ENCODE data around the gene GPR42. TPM values are rescaled to one million over a fixed set of nuclear protein-coding genes. Genes with fewer than 3 reads are reported as not detected.

The GPR42 gene
- total and polyA plus RNA-seq, 12 donors: not detected

GRCh38 chr19:35417713-35418534 lies 47.1 kb downstream of the GPR42 start:
- TF ChIP-seq CTCF (IDR thresholded peaks at IDR 0.05) (no peak), POLR2A (IDR thresholded peaks at IDR 0.05) (no peak)
- no peaks in the 10 kb centered on the region for H3K4me1 ChIP-seq (replicated peaks in 1 of 2)
- no peak overlapping the region for H3K4me3 ChIP-seq
- H3K36me3 ChIP-seq (replicated peaks in 1 of 2): no peaks in the 10 kb centered on the region
- H3K27ac ChIP-seq: no peak overlapping the region
- DNase-seq: no peak
- intact Hi-C loops (cut with DNase I): no loop called here
- WGBS, 4 donors: 54 to 82% (median 75%) methylated on average over 7 of the region's 7 CpGs
- no peaks in the 10 kb centered on the region for H3K9me3 ChIP-seq (replicated peaks in 1 of 3)
- peaks cover 16% of the 10 kb centered on the region for H3K27me3 ChIP-seq

- intact Hi-C loops (cut with DNase I): no loop called here
- H3K27me3 ChIP-seq: peaks cover 12% of the 10 kb centered on the region
- 83 to 94% (median 87%) methylated on average over 3 of the region's 3 CpGs for WGBS, 4 donors
- no peaks in the 10 kb centered on the region for H3K9me3 ChIP-seq (replicated peaks in 1 of 3)
- H3K4me3 ChIP-seq: no peak overlapping the region
- no peaks in the 10 kb centered on the region for H3K36me3 ChIP-seq (replicated peaks in 1 of 2)
- TF ChIP-seq CTCF (IDR thresholded peaks at IDR 0.05) (no peak), POLR2A (IDR thresholded peaks at IDR 0.05) (no peak)
- no peak for DNase-seq
- no peak overlapping the region for H3K27ac ChIP-seq
- H3K4me1 ChIP-seq (replicated peaks in 1 of 2): no peaks in the 10 kb centered on the region
Observed at GRCh38 chr19:35419046-35419445, 48.2 kb downstream of the GPR42 start.

- intact Hi-C loops (cut with DNase I): no loop called here
- H3K27me3 ChIP-seq: peaks cover 12% of the 10 kb centered on the region
- no peak for TF ChIP-seq POLR2A (IDR thresholded peaks at IDR 0.05)
- DNase-seq: no peak
- H3K9me3 ChIP-seq (replicated peaks in 1 of 3): no peaks in the 10 kb centered on the region
- 67 to 85% (median 82%) methylated on average over 5 of the region's 5 CpGs for WGBS, 4 donors
- no peaks in the 10 kb centered on the region for H3K4me1 ChIP-seq (replicated peaks in 1 of 2)
- H3K36me3 ChIP-seq (replicated peaks in 1 of 2): no peaks in the 10 kb centered on the region
- H3K4me3 ChIP-seq: no peak overlapping the region
- H3K27ac ChIP-seq: no peak overlapping the region
Observed at GRCh38 chr19:35419805-35420204, 48.9 kb downstream of the GPR42 start.

- WGBS, 4 donors: 46 to 78% (median 73%) methylated on average over 2 to 11 of the region's 11 CpGs
- Histone ChIP-seq H3K4me3 (no peak overlapping the region), H3K36me3 (replicated peaks in 1 of 2) (no peaks in the 10 kb centered on the region), H3K4me1 (replicated peaks in 1 of 2) (no peaks in the 10 kb centered on the region), H3K27me3 (peaks cover 2% of the 10 kb centered on the region), H3K9me3 (replicated peaks in 1 of 3) (no peaks in the 10 kb centered on the region), H3K27ac (no peak overlapping the region)
- TF ChIP-seq POLR2A (IDR thresholded peaks at IDR 0.05) (no peak), CTCF (IDR thresholded peaks at IDR 0.05) (no peak)
- intact Hi-C loops (cut with DNase I): no loop called here
- DNase-seq: no peak
Observed at GRCh38 chr19:35421362-35421761, 50.5 kb downstream of the GPR42 start.

Small RNA genes lying within 50 kb of the gene (microRNA-seq; reads per million reads assigned to microRNA genes)
- gene MIR5196: 0 to 0.85 (median 0.38) reads per million in 3 donors

Small RNA genes lying within 50 kb of the gene (small RNA-seq; reads per million reads assigned to genes)
- 0 reads per million in 2 donors for gene RN7SL491P

Other genes with a start within 250 kb of the GPR42 start
- gene LGI4, start 236.0 kb upstream of the GPR42 start, total RNA-seq: 1 to 10 TPM in 6 of 9 donors, under 1 TPM in 3; 0.17 to 4.4 (median 1.0) TPM
- 10 to 100 TPM in 2 of 3 donors, 1 to 10 TPM in 1; 1.8 to 22.4 (median 19.5) TPM for gene LGI4, start 236.0 kb upstream of the GPR42 start, polyA plus RNA-seq
- gene FXYD1, start 232.2 kb upstream of the GPR42 start, total RNA-seq: 10 to 100 TPM in 3 of 9 donors, 1 to 10 TPM in 5, not detected in 1; 2.0 to 16.1 (median 6.6) TPM
- gene FXYD1, start 232.2 kb upstream of the GPR42 start, polyA plus RNA-seq: 10 to 100 TPM in 2 of 3 donors, 1 to 10 TPM in 1; 5.5 to 58.6 (median 45.7) TPM
- gene FXYD7, start 227.8 kb upstream of the GPR42 start, total RNA-seq: under 1 TPM in 1 of 9 donors, not detected in 8; 0.39 TPM
- gene FXYD7, start 227.8 kb upstream of the GPR42 start, polyA plus RNA-seq: under 1 TPM in 2 of 3 donors, not detected in 1; 0.64 to 0.67 TPM
- gene FXYD5, start 216.3 kb upstream of the GPR42 start, total RNA-seq: 10 to 100 TPM in 8 of 9 donors, 1 to 10 TPM in 1; 4.2 to 68.4 (median 30.4) TPM
- 100 to 1,000 TPM in 1 of 3 donors, 10 to 100 TPM in 2; 34.6 to 123 (median 84.2) TPM for gene FXYD5, start 216.3 kb upstream of the GPR42 start, polyA plus RNA-seq
- gene FAM187B, start 142.3 kb upstream of the GPR42 start, total RNA-seq: under 1 TPM in 2 of 9 donors, not detected in 7; 0.06 to 0.18 TPM
- under 1 TPM in 2 of 3 donors, not detected in 1; 0.13 to 0.48 TPM for gene FAM187B, start 142.3 kb upstream of the GPR42 start, polyA plus RNA-seq
- 100 to 1,000 TPM in 1 of 9 donors, 10 to 100 TPM in 8; 30.2 to 106 (median 54.7) TPM for gene LSR, start 122.1 kb upstream of the GPR42 start, total RNA-seq
- gene LSR, start 122.1 kb upstream of the GPR42 start, polyA plus RNA-seq: 10 to 100 TPM in 2 of 3 donors, 1 to 10 TPM in 1; 8.2 to 87.8 (median 62.7) TPM
- gene USF2, start 102.1 kb upstream of the GPR42 start, total RNA-seq: 100 to 1,000 TPM in 8 of 9 donors, 10 to 100 TPM in 1; 50.6 to 220 (median 145) TPM
- gene USF2, start 102.1 kb upstream of the GPR42 start, polyA plus RNA-seq: 100 to 1,000 TPM; 116 to 302 (median 169) TPM
- gene HAMP, start 88.5 kb upstream of the GPR42 start, total RNA-seq: 1 to 10 TPM in 2 of 9 donors, under 1 TPM in 3, not detected in 4; 0.57 to 1.7 (median 0.90) TPM
- 1 to 10 TPM in 2 of 3 donors, under 1 TPM in 1; 0.84 to 9.3 (median 1.5) TPM for gene HAMP, start 88.5 kb upstream of the GPR42 start, polyA plus RNA-seq
- gene MAG, start 78.9 kb upstream of the GPR42 start, total RNA-seq: 10 to 100 TPM in 1 of 9 donors, 1 to 10 TPM in 6, under 1 TPM in 1, not detected in 1; 0.45 to 45.0 (median 4.4) TPM
- gene MAG, start 78.9 kb upstream of the GPR42 start, polyA plus RNA-seq: under 1 TPM; 0.33 to 0.88 (median 0.40) TPM
- gene CD22, start 41.9 kb upstream of the GPR42 start, total RNA-seq: 10 to 100 TPM in 2 of 9 donors, 1 to 10 TPM in 7; 1.8 to 16.1 (median 7.3) TPM
- gene CD22, start 41.9 kb upstream of the GPR42 start, polyA plus RNA-seq: 1 to 10 TPM; 3.5 to 6.4 (median 4.2) TPM
- gene FFAR1, start 23.2 kb upstream of the GPR42 start, total RNA-seq: under 1 TPM in 1 of 9 donors, not detected in 8; 0.11 TPM
- under 1 TPM in 1 of 3 donors, not detected in 2; 0.03 TPM for gene FFAR1, start 23.2 kb upstream of the GPR42 start, polyA plus RNA-seq
- under 1 TPM in 2 of 9 donors, not detected in 7; 0.11 to 0.18 TPM for gene FFAR3, start 12.6 kb upstream of the GPR42 start, total RNA-seq
- gene FFAR3, start 12.6 kb upstream of the GPR42 start, polyA plus RNA-seq: under 1 TPM in 2 of 3 donors, not detected in 1; 0.16 to 0.17 TPM
- gene FFAR2, start 77.2 kb downstream of the GPR42 start, total RNA-seq: under 1 TPM in 3 of 9 donors, not detected in 6; 0.11 to 0.52 (median 0.29) TPM
- gene FFAR2, start 77.2 kb downstream of the GPR42 start, polyA plus RNA-seq: under 1 TPM; 0.33 to 0.88 (median 0.40) TPM
- gene KRTDAP, start 119.4 kb downstream of the GPR42 start, total RNA-seq: not detected
- gene KRTDAP, start 119.4 kb downstream of the GPR42 start, polyA plus RNA-seq: not detected
- gene DMKN, start 142.6 kb downstream of the GPR42 start, total RNA-seq: 10 to 100 TPM in 5 of 9 donors, 1 to 10 TPM in 4; 2.7 to 39.4 (median 17.1) TPM
- 10 to 100 TPM; 29.3 to 70.5 (median 63.2) TPM for gene DMKN, start 142.6 kb downstream of the GPR42 start, polyA plus RNA-seq
- not detected for gene SBSN, start 157.2 kb downstream of the GPR42 start, total RNA-seq
- under 1 TPM in 1 of 3 donors, not detected in 2; 0.77 TPM for gene SBSN, start 157.2 kb downstream of the GPR42 start, polyA plus RNA-seq
- not detected for gene GAPDHS, start 162.4 kb downstream of the GPR42 start, total RNA-seq
- gene GAPDHS, start 162.4 kb downstream of the GPR42 start, polyA plus RNA-seq: not detected
- gene TMEM147, start 174.6 kb downstream of the GPR42 start, total RNA-seq: 100 to 1,000 TPM; 139 to 261 (median 173) TPM
- gene TMEM147, start 174.6 kb downstream of the GPR42 start, polyA plus RNA-seq: 100 to 1,000 TPM in 2 of 3 donors, 10 to 100 TPM in 1; 86.5 to 215 (median 188) TPM
- gene ATP4A, start 192.6 kb downstream of the GPR42 start, total RNA-seq: 10 to 100 TPM in 3 of 9 donors, 1 to 10 TPM in 6; 2.2 to 60.4 (median 7.3) TPM
- gene ATP4A, start 192.6 kb downstream of the GPR42 start, polyA plus RNA-seq: 10 to 100 TPM in 1 of 3 donors, 1 to 10 TPM in 2; 6.5 to 63.5 (median 7.6) TPM
- under 1 TPM in 2 of 9 donors, not detected in 7; 0.61 to 0.81 TPM for gene PMIS2, start 215.1 kb downstream of the GPR42 start, total RNA-seq
- not detected for gene PMIS2, start 215.1 kb downstream of the GPR42 start, polyA plus RNA-seq
- 10 to 100 TPM in 5 of 9 donors, 1 to 10 TPM in 4; 6.2 to 22.4 (median 10.3) TPM for gene HAUS5, start 241.7 kb downstream of the GPR42 start, total RNA-seq
- gene HAUS5, start 241.7 kb downstream of the GPR42 start, polyA plus RNA-seq: 10 to 100 TPM in 2 of 3 donors, 1 to 10 TPM in 1; 5.2 to 38.2 (median 20.7) TPM

Data from adrenal gland (tissue), 12 donors.